HG02981 (cell line): ENCODE data around the gene CBX6.

Experiments used
- ATAC-seq: cut with Tn5 transposase; IDR thresholded peaks from one replicate; pipeline ENCODE4 v1.9.1; 2021; ENCODE audit warnings: mild to moderate bottlenecking, moderate library complexity; ENCODE audit not compliant: unreplicated experiment

The CBX6 gene

DNA sequence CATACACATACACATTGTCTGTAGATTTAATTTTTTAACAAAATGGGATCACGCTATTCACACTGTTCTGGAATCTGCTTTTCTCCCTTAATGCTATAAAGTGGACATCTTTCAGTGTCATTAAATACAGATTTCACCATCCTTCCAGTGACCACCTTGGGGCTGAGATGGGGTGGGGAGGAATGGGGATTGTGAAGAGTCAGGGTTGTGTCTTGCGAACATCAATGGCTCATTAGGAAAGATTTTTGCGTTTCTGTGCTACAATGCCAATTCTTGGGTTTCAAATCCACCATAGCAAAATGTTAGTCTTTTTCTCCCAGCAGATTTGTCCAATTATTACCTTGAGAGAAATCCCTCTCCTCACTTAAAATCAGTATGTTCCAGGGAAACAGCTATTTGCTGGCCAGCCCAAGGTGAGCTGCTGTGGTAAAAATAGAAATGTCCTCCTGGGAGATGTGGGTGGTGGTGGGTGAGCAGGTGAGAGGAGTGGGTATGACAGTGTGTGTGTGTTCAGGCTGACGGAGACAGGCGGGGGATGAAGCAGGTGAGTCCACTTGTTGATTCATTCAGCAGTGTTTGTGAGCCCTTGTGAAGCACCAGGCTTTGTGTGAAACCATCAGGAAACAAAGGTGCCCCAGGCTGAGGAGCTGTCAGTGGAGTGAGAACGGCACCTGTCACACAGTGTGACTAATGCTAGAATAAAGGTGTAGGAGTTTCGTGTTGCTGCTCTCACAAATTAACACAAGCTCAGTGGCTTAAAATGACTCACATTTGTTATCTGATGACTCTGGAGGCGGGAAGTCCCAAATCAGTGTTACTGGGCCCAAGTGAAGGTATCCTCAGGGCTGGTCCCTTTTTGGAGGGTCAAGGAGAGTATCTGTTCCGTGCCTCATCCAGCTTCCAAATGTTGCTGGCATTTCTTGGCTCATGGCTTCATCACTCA is 1.7 kb upstream of the CBX6 start:
- no peak for ATAC-seq

DNA sequence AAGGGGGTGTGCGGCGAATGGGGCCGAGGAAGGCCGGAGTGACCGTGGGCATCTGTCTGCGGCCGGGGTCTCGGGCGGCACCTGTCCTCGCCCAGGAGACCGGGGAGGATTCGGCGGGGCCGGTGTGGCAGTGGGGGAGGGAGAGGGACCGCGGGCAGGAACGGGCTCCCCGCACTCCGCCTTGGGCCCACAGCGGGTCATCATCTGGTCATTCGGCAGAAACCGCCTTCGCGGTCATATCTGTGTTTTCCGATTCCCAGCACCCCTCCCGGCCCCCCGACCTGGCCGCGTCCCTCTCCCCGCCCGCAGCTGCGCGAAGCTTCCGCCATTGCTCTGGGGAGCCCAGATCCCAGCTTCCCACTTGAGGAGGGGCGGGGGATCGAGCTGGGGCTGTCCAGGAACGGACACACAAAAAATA is 824 bp upstream of the CBX6 start:
- ATAC-seq = no peak

- peak; percentile 11 for ATAC-seq
Observed at GRCh38 chr22:38871360-38872171, 450 bp downstream of the CBX6 start.

GRCh38 chr22:38870791-38871359 is 1.1 kb downstream of the CBX6 start:
- ATAC-seq = no peak

- no peak for ATAC-seq
Observed at GRCh38 chr22:38870312-38870741, 1.7 kb downstream of the CBX6 start.

GRCh38 chr22:38869663-38870062 is 2.4 kb downstream of the CBX6 start:
- ATAC-seq = no peak

GRCh38 chr22:38868886-38869381 is 3.1 kb downstream of the CBX6 start:
- no peak for ATAC-seq

DNA sequence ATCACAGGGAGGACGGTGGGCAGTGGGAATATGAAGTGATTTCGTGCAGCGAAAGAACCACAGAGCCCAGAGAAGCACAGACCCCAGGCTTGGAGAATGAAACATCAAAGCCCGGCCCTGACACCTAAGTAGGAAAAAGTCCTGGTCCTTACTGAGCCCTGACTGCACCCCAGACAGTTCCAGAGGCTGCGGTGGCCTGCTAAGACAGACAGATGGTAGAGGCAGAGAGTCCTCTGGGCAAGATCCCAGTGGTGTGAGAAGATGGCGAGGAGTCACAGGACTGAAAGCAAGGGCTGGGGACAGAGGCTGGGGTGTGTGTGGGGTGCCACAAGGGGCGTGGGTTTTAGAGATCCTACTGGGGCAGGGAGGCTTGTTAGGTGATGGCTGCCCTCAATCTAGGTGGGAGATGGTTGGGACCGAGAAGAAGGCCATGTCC is 3.7 kb downstream of the CBX6 start:
- no peak for ATAC-seq

GRCh38 chr22:38867471-38868285 is 4.3 kb downstream of the CBX6 start:
- ATAC-seq = no peak

GRCh38 chr22:38867124-38867455 is 4.9 kb downstream of the CBX6 start:
- no peak for ATAC-seq

DNA sequence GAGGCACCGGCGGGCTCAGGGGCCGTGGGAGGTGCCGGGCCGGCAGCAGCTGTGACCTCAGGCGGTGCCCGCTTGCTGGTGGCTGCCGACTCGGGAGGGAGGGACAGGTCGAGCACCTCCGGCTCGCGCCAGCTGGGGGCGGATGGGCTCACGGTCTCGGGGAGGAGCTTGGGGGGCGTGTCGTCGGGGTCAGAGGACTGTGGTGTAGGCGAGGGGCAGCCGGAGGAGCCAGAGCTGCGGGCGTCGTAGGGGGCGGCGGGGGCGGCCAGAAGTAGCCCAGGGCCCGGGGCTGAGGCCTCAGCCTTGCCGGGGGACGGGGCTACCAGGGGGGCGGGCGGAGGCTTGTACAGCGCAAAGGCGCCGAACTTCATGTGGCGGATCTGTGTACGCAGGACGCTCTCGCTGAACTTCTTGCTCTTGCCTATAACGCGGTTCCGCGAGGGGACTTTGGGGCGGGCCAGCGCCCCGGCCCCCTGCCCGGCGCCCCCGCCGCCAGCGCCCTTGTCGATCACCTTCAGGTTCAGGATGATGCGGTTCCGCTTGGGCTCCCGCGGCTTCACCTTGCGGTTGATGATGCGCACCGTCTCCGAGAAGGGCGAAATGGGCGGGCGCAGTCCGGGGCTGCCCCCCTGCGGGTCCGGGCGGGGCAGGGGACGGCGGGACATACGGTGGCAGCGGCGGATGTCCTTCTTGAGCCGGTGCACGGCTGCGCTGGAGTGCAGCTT is 5.5 kb downstream of the CBX6 start:
- ATAC-seq = no peak

DNA sequence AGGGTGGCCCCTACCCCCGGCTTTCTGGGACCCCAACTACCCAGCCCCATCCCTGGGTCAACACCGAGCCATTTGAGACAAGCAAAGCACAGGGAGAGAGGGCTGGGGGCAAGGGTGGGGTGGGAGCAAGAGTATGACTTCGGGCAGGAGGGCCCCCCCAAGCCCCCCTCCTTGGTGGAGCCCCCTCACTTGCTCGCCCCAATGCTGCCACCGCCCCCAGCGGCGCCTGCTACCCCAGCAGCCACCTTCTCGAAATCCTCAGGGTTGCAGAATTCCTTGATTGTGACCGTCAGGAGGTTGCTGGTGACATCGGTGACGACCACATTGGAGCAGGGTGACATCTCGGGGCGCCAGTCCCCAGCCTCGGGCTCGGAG is 6.0 kb downstream of the CBX6 start:
- ATAC-seq = no peak

DNA sequence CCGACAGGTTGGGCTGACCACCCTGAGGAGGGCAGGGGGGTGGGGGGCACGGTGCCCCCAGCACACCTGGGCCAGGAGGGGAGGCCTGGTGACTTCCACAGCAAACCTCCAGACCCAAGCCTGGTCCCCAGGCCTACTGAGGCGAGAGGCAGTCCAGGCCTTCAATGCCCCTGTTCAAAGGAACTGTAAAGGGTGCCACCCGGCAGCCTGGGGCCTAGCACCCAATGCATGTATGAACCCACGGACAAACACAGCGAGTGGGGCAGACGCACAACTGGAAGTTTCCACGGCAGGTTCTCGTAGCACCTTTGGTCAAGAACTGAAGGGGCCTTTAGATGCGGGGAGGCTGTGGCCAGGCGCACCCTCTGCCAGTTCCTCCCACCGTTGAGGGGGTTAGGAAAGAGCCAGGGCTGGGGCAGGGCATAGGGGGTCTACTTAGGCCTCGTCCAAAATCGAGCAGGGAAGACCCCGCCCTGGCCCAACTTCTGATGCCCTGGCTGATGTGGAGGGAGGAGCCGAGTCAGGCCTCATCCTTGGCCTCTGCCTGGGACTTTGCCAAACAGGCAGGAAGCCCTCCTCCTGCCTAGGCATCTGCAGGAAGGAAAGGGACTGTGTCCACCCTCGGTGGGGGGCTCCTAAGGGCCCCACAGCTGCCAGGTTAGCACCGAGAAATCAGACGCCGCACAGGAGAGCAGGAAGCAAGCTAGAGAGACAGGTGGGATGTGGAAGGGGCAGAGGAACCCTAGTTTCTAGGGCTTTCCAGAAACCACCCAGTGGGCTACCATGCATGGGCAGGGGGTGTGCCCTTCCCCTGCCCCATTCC is 6.6 kb downstream of the CBX6 start:
- ATAC-seq = no peak

GRCh38 chr22:38864361-38865191 is 7.4 kb downstream of the CBX6 start:
- ATAC-seq = no peak

DNA sequence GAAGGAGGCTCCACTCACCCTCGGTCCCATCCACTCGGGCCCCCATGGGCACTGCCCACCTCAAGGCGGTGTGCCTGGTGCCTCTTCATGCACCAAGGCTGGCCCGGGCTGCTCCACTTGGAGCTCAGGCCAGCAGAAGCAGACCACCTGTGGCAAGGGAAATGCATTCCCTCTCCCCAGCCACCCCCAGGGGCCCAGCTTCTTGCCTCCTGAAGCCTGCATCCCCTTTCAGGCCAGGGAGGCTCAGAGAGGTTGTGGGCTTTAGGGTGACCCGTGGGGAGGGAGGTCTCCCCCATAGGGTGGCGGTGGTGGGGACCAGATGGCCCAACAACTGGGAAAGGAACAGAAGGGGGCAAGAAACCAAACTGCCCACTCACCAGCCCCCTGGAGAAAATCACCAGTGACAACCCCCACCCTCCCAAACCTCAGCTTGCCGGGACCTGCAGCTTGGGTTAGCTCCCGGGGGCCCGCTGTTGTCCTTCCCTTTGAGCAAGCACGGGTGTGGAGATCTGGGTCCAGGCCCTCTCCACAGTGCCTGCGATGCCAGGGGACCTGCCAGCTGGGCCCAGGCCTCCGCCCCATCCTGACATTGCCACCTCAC is 8.4 kb downstream of the CBX6 start:
- no peak for ATAC-seq

DNA sequence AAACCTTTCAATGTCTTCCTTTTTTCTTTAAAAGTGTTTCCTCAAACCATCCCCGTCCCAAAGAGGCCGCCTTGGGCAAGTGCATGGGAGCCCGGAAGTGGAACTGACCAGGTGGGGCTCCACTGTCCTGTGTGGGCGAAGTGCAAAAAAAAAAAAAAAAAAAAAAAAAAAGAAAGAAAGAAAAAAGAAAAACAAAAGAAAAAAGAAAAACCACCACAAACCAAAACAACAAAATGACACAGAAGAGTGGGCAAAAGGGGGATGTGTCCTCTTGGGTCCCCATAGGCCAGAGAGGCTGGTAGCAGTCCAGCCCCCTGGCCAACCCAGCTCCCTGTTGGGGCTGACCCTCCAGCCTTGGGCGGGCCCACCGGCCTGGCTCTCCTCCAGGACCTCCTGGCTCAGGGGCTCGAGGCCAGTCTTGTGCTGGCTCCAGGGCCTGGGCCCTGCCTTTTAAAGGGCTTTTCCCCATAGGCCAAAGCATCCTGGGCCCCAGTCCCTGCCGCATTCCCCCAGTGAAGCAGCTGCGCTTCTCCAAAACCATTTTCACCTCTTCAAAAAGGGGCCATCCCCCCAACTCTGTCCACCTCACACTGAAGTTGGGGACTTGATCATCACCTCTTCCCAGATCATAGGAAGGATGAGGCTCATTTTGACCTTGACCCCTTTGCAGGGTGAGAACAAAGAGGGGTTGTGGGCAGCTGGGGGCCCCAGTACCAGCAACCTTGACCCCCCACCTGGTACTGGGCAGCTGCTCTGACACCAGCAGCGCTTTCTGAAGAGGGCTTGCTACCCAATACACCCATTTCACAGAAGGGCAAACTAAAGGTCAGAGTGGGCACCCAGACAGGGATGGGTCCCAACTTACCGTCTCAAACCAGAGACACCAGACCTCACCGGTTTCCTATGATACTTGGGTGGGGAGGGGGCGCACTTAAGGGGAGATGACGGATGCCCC is 9.4 kb downstream of the CBX6 start:
- no peak for ATAC-seq

- ATAC-seq = no peak
Observed at GRCh38 chr22:38861927-38862326, 10.1 kb downstream of the CBX6 start.
